ENCODE results near the gene SGCD.
"Not testable (repeated sequence)": the region's sequence is repeated elsewhere in the genome, so short reads cannot be mapped to it uniquely, and the experiment has no call there.

SGCD gene

GRCh38 chr5:156556666-156557406 is 229.9 kb downstream of the SGCD start:
- no peak for FAIRE-seq

GRCh38 chr5:156560002-156560401 is 233.0 kb downstream of the SGCD start:
- DNase-seq (ENCODE audit: low spot score) = no peak
- no peak for FAIRE-seq

More at GRCh38 chr5:156556666-156557406, 229.9 kb downstream of the SGCD start:
- DNase-seq (ENCODE audit: low spot score) = no peak

- no peak for DNase-seq (ENCODE audit: low spot score)
- no peak for FAIRE-seq
These were observed 234.7 kb downstream of the SGCD start for GRCh38 chr5:156561651-156562050.

- FAIRE-seq = no peak
- no peak for DNase-seq (ENCODE audit: low spot score)
These were observed 243.7 kb downstream of the SGCD start for GRCh38 chr5:156570615-156571014.

GRCh38 chr5:156581725-156582124 is 254.8 kb downstream of the SGCD start:
- no peak for FAIRE-seq
- DNase-seq (ENCODE audit: low spot score) = no peak

GRCh38 chr5:156582193-156582598 is 255.2 kb downstream of the SGCD start:
- FAIRE-seq = no peak

GRCh38 chr5:156584871-156585270 is 257.9 kb downstream of the SGCD start:
- FAIRE-seq (no peak), DNase-seq (ENCODE audit: low spot score) (no peak)

More at GRCh38 chr5:156582193-156582598, 255.2 kb downstream of the SGCD start:
- DNase-seq (ENCODE audit: low spot score) = no peak

- DNase-seq (ENCODE audit: low spot score) (no peak), FAIRE-seq (no peak)
These were observed 259.0 kb downstream of the SGCD start for GRCh38 chr5:156585999-156586398.

- DNase-seq (ENCODE audit: low spot score) = no peak
- FAIRE-seq = no peak
These were observed 260.0 kb downstream of the SGCD start for GRCh38 chr5:156587012-156587411.

- DNase-seq (ENCODE audit: low spot score) (no peak), FAIRE-seq (no peak)
These were observed 261.3 kb downstream of the SGCD start for GRCh38 chr5:156588306-156588705.

GRCh38 chr5:156589104-156589945 is 262.4 kb downstream of the SGCD start:
- FAIRE-seq (no peak), DNase-seq (ENCODE audit: low spot score) (no peak)

GRCh38 chr5:156589946-156590216 is 262.9 kb downstream of the SGCD start:
- FAIRE-seq = no peak
- DNase-seq (ENCODE audit: low spot score) = no peak

- DNase-seq (ENCODE audit: low spot score) (no peak), FAIRE-seq (no peak)
These were observed 264.0 kb downstream of the SGCD start for GRCh38 chr5:156590978-156591377.

GRCh38 chr5:156591631-156592030 is 264.7 kb downstream of the SGCD start:
- DNase-seq (ENCODE audit: low spot score) (no peak), FAIRE-seq (no peak)

GRCh38 chr5:156593546-156593945 is 266.6 kb downstream of the SGCD start:
- DNase-seq (ENCODE audit: low spot score) (no peak), FAIRE-seq (no peak)

- FAIRE-seq = no peak
- no peak for DNase-seq (ENCODE audit: low spot score)
These were observed 267.4 kb downstream of the SGCD start for GRCh38 chr5:156594406-156594805.

- FAIRE-seq = no peak
- DNase-seq (ENCODE audit: low spot score) = no peak
These were observed 268.3 kb downstream of the SGCD start for GRCh38 chr5:156595132-156595787.

- no peak for DNase-seq (ENCODE audit: low spot score)
- FAIRE-seq = no peak
These were observed 270.3 kb downstream of the SGCD start for GRCh38 chr5:156597276-156597675.

GRCh38 chr5:156598964-156599363 is 272.0 kb downstream of the SGCD start:
- no peak for DNase-seq (ENCODE audit: low spot score)
- no peak for FAIRE-seq

GRCh38 chr5:156610582-156610981 is 283.6 kb downstream of the SGCD start:
- FAIRE-seq; DNase-seq (ENCODE audit: low spot score): not testable (repeated sequence)

GRCh38 chr5:156615901-156616300 is 288.9 kb downstream of the SGCD start:
- no peak for FAIRE-seq
- DNase-seq (ENCODE audit: low spot score) = no peak

GRCh38 chr5:156617426-156617825 is 290.5 kb downstream of the SGCD start:
- FAIRE-seq (no peak), DNase-seq (ENCODE audit: low spot score) (no peak)
